Activated naive CD8-positive, alpha-beta T cell treated with anti-CD3 and anti-CD28 coated beads for 36 hours (primary cell): ENCODE data around the gene AGO3. TPM values are rescaled to one million over a fixed set of nuclear protein-coding genes. Genes with fewer than 3 reads are reported as not detected.

ENCODE experiments used
- DNase-seq: peaks from one replicate; pipeline ENCODE4 v3.0.0; 2021
- H3K27ac Mint-ChIP-seq: one replicate; pipeline ENCODE4 v1.8.0; 2022; ENCODE audit warnings: mild to moderate bottlenecking, moderate library complexity, mixed read lengths
- H3K27me3 Mint-ChIP-seq: one replicate; pipeline ENCODE4 v1.8.0; 2022; ENCODE audit warnings: mild to moderate bottlenecking, mixed read lengths
- H3K36me3 Mint-ChIP-seq: one replicate; pipeline ENCODE4 v1.8.0; 2021; ENCODE audit warnings: mild to moderate bottlenecking, mixed read lengths
- H3K4me1 Mint-ChIP-seq: one replicate; pipeline ENCODE4 v1.8.0; 2021; ENCODE audit warnings: mixed read lengths
- H3K4me3 Mint-ChIP-seq: one replicate; pipeline ENCODE4 v1.8.0; 2022; ENCODE audit warnings: mild to moderate bottlenecking, moderate library complexity, mixed read lengths
- H3K9me3 Mint-ChIP-seq: one replicate; pipeline ENCODE4 v1.8.0; 2022; ENCODE audit warnings: mixed read lengths
- total RNA-seq, 2 experiments: library from RNA; stranded (reverse); gene quantifications; one replicate each; pipeline ENCODE4 v1.2.3, GENCODE V29; 2021

Gene AGO3
- total RNA-seq, 2 experiments from 2014 or later = 24.5 to 26.0 TPM

GRCh38 chr1:36119456-36119855 lies 188.6 kb downstream of the AGO3 start:
- H3K4me1 Mint-ChIP-seq = peaks cover 13% of the 10 kb centered on the region
- peaks cover 18% of the 10 kb centered on the region for H3K27me3 Mint-ChIP-seq
- no peak for DNase-seq
- H3K4me3 Mint-ChIP-seq = no peak overlapping the region
- H3K9me3 Mint-ChIP-seq = no peaks in the 10 kb centered on the region
- no peak overlapping the region for H3K27ac Mint-ChIP-seq
- H3K36me3 Mint-ChIP-seq = no peaks in the 10 kb centered on the region

Other genes starting within 250 kb of the AGO3 start
- 10 to 100 TPM; 14.7 to 15.1 TPM for gene C1orf216, start 212.2 kb upstream of the AGO3 start, total RNA-seq
- 10 to 100 TPM; 72.8 to 79.1 TPM for gene CLSPN, start 161.1 kb upstream of the AGO3 start, total RNA-seq
- gene AGO4, start 123.1 kb upstream of the AGO3 start, total RNA-seq = 1 to 10 TPM; 2.1 to 3.0 TPM
- gene AGO1, start 47.9 kb upstream of the AGO3 start, total RNA-seq = 10 to 100 TPM; 40.4 to 40.8 TPM
- gene TEKT2, start 153.0 kb downstream of the AGO3 start, total RNA-seq = under 1 TPM in 1 of 2 experiments, not detected in 1; 0.19 TPM
- gene ADPRS, start 157.8 kb downstream of the AGO3 start, total RNA-seq = 10 to 100 TPM; 47.0 to 48.7 TPM
- gene COL8A2, start 194.1 kb downstream of the AGO3 start, total RNA-seq = 1 to 10 TPM; 1.8 to 1.9 TPM
- gene TRAPPC3, start 218.4 kb downstream of the AGO3 start, total RNA-seq = 10 to 100 TPM; 58.0 to 59.4 TPM
- 100 to 1,000 TPM; 158 to 168 TPM for gene MAP7D1, start 225.1 kb downstream of the AGO3 start, total RNA-seq